Retinal pigment epithelial cell (primary cell): ENCODE measurements around the gene ARFGAP1.

Experiments
- DNase-seq: peaks from one replicate; pipeline ENCODE4 v3.0.0-alpha.2; 2010; ENCODE audit warnings: low read depth
- H3K4me3 ChIP-seq: 2 replicates; pipeline ENCODE4 v1.5.1; 2011; ENCODE audit warnings: mild to moderate bottlenecking, low read length, control low read depth, moderate library complexity
- TF ChIP-seq, protein P1 (sequence below): conservative IDR thresholded peaks from 2 replicates; pipeline ENCODE4 v1.5.1; 2011; ENCODE audit warnings: low read depth, low read length, control low read depth, inconsistent platforms

ARFGAP1 gene

DNA sequence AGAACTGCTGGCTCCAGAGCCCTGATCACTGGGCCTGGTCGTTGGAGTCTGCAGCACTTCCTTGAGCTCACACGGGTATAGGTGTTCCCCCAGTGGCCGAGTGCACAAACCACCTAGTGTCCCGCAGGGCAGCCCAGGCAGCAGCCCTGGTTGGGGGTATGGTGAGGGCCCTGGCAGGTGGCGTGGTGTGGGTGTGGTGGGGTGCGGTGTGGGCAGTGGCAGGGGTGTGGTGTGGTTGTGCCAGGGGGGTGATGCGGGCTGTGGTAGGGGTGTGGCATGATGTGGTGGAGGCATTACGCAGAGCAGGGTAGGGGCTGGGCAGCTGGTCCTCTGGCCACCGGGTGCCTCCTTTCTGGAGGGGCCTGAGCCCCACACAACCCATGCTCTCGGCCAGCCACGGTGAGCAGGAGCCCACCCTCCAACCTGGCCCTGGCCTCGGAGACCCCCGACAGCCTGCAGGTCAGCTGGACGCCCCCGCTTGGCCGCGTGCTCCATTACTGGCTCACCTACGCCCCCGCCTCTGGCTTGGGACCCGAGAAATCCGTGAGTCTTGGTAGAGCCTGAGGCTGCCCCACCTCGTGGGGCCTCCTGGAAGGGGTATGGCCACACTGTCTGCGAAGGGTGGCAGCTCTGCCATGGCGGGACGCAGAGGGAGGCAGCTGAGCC, 40.9 kb downstream of the ARFGAP1 start:
- DNase-seq, result no peak
- H3K4me3 ChIP-seq, result no peak overlapping the region
- TF ChIP-seq, protein P1, sequence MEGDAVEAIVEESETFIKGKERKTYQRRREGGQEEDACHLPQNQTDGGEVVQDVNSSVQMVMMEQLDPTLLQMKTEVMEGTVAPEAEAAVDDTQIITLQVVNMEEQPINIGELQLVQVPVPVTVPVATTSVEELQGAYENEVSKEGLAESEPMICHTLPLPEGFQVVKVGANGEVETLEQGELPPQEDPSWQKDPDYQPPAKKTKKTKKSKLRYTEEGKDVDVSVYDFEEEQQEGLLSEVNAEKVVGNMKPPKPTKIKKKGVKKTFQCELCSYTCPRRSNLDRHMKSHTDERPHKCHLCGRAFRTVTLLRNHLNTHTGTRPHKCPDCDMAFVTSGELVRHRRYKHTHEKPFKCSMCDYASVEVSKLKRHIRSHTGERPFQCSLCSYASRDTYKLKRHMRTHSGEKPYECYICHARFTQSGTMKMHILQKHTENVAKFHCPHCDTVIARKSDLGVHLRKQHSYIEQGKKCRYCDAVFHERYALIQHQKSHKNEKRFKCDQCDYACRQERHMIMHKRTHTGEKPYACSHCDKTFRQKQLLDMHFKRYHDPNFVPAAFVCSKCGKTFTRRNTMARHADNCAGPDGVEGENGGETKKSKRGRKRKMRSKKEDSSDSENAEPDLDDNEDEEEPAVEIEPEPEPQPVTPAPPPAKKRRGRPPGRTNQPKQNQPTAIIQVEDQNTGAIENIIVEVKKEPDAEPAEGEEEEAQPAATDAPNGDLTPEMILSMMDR, result no peak

DNA sequence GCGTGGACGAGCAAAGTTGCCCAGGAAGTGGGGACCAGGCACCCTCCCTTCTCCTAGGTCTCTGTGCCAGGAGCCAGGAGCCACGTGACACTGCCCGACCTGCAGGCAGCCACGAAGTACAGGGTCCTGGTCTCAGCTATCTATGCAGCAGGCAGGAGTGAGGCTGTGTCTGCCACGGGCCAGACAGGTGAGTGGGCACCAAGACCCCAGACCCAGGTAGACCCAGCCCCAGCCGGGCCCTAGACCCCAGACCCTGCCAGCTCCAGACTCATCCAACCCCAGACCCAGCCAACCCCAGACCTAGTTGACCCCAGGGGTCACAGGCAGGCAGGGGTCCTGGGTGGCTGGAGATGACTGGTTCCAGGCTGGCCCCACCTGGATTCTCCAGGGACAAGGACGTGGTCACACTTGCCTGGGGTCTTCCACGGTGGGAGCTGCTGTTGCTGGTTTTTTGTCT, 41.4 kb downstream of the ARFGAP1 start:
- no peak for DNase-seq
- TF ChIP-seq, protein P1, result no peak
- no peak overlapping the region for H3K4me3 ChIP-seq

DNA sequence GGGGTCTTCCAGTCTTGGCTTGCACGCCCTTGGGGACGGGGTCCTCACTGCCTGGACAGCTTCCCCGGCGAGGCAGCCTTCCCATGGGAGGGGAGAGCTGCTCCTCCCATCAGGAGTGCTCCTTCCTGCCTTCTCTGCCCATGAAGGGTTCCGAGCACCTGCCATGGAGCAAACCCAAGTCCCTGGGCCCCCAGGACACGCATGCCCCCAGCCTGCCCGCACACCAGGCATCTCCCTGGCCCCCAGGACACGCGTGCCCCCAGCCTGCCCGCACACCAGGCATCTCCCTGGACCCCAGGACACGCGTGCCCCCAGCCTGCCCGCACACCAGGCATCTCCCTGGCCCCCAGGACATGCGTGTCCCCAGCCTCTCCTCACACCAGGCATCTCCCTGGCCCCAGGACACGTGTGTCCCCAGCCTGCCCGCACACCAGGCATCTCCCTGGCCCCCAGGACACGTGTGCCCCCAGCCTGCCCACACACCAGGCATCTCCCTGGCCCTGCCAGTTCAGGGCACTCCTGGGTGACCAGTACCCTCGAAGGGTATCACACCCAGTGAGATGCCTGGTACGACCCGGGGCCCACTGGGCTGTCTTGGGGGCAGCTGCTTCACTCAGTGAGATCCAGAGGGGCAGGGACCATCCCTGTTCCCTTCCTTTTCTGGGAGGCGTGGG, 42.1 kb downstream of the ARFGAP1 start:
- no peak for DNase-seq
- TF ChIP-seq, protein P1, result no peak
- no peak overlapping the region for H3K4me3 ChIP-seq

DNA sequence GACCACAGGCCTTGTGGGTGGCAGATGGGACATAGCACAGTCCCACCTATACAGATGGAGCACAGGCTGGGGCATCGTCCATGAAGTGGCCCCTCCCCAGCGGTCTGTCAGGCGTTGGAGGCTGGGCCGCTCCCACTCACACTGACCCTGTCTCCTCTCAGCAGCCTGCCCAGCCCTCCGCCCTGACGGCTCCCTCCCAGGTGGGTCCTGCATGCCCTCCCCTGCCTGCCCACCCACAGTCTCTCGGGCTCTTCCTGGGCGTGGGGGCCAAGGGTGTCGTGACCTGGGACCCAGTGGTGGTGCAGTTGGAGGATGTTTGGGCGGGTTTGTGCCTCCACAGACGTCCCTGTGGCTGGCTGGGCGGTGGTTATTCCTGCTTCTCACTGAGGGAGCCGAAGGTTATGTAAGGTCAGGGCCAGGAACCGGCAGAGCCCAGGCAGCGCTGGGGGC, 42.7 kb downstream of the ARFGAP1 start:
- H3K4me3 ChIP-seq, result no peak overlapping the region
- no peak for DNase-seq
- TF ChIP-seq, protein P1, result no peak

DNA sequence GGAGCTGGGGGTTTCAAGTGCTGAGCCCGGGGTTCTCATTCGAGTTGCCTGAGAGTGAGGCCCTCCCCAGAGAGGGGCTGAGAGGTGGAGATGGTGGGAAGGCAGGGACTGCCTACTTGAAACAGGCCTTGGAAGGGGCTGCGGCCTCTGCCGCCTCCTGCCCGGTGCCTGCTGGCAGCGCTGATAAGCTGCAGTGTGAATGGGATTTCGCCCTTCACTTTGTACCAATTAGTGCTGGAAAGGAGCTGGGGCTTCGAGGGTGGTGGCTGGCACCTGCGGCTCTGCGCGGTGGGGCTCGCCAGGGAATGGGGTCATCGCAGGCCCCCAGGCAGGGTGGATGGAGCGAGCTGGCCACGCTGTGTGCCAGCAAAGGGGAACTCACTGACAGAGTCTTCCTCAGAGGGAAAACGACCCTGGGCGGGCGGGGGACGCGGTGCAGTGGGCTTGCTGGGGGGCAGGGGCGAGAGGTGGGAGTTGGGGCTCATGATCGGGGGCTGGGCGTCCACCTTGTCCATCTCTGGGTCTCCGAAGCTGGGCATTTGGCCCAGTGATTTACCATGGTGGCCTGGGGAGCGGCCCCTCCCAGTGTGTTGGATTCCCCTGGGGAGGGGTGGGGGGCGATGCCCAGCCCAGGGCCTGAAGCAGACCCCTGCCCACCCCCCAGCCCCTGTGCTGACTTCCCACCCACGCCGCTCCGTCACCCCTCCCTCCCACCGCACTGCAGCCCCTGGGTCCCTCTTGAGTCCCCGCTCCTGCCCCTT, 43.3 kb downstream of the ARFGAP1 start:
- no peak overlapping the region for H3K4me3 ChIP-seq
- TF ChIP-seq, protein P1, result no peak
- DNase-seq, result no peak

DNA sequence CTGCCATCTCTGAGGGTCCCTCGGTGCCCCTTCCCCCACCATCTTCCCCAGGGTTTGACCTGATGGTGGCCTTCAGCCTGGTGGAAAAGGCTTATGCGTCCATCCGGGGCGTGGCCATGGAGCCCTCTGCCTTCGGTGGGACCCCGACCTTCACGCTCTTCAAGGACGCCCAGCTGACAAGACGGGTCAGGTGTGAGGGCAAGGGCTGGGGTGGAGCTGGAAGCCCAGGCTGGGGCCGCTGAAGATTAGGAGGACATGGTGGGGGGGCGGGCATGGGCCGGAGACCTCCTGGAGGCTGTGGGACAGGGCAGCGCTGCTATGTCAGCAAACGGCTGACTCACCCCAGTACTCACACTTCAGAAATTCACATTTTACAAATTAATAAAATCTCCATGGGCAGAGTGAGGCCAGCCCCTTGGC, 43.9 kb downstream of the ARFGAP1 start:
- no peak overlapping the region for H3K4me3 ChIP-seq
- TF ChIP-seq, protein P1, result no peak
- no peak for DNase-seq

DNA sequence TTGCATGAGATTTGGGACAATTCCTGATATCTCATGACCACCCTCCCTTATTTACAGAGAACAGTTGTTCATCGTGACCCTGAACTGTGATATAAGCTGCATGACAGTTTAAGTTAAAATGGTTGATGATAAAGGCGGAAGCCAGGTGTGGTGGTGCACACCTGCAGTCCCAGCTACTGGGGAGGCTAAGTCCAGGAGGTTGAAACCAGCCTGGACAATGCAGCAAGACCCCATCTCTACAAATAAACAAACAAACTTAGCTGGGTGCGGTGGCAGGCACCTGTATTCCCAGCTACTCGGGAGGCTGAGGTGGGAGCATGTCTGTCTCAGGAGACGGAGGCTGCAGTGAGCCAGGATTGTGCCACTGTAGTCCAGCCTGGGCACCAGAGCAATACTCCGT, 44.4 kb downstream of the ARFGAP1 start:
- no peak overlapping the region for H3K4me3 ChIP-seq
- DNase-seq, result no peak
- TF ChIP-seq, protein P1, result no peak
